HG03432 (cell line): ENCODE measurements around the gene RIMBP2.
"Not testable (repeated sequence)": the region's sequence is repeated elsewhere in the genome, so short reads cannot be mapped to it uniquely, and the experiment has no call there.

Experiments
- ATAC-seq: cut with Tn5 transposase; IDR thresholded peaks from one replicate; pipeline ENCODE4 v1.9.1; 2021; ENCODE audit warnings: mild to moderate bottlenecking, moderate library complexity; ENCODE audit not compliant: unreplicated experiment

The RIMBP2 gene

DNA sequence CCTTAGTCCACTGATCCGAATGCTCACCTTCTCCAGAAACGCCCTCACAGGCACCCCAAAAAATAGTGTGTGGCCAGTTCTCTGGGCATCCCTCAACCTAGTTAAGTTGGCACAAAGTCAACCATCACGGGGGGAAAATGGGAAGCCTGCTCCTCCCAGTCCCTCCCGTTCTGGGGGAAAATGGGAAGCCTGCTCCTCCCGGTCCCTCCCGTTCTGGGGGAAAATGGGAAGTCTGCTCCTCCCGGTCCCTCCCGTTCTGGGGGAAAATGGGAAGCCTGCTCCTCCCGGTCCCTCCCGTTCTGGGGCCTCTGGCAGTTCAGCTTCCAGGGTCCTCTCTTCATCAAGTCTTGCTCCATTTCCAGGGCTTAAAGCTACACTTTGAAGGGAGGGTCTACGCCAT, 106.1 kb downstream of the RIMBP2 start:
- ATAC-seq = no peak

GRCh38 chr12:130608831-130609230, 107.3 kb downstream of the RIMBP2 start:
- ATAC-seq = no peak

DNA sequence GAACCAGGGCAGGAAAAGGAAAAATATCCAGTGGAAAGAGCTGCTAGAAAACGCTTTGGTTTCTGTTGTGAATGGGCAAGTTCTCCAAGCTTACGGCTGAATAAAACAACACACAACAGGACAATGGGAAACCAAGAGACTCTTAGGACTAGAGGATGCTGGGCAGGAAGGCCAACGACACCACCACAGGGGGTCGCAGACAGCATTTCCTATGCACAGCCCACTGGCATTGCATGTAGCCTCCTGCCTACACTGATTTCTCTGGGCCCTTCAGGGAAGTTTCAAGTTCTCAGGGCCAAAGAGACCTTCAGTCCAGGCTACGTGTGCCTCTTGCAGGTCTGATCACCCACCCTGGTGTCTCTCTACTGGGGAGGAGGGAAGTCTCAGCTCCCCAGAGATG, 108.0 kb downstream of the RIMBP2 start:
- no peak for ATAC-seq

- no peak for ATAC-seq
These were observed 109.9 kb downstream of the RIMBP2 start for GRCh38 chr12:130606231-130606630.

DNA sequence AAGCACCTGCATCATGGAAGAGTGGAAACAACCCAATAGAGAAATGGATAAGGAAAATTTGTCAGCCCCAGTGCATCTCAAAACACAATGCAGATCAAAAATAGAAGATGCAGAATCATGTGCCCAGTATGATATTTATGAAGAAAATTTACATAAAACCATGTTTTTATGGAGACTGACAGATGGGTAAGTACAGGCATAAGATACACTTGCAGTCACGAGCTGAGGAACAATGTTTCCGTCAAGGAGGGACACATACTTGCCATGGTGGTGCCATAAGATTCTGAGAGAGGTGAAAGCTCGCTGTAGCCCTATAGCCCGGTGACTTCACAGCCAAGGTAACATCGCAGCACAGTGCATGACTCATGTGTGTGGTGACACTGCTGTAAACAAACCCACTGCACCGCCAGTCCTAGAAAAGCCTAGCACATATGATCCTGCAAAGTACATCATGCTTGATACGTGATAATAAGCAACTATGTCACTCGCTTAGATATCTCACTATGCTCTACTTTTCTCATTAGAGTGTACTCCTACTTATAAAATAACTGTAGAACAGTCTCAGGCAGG, 112.6 kb downstream of the RIMBP2 start:
- no peak for ATAC-seq

DNA sequence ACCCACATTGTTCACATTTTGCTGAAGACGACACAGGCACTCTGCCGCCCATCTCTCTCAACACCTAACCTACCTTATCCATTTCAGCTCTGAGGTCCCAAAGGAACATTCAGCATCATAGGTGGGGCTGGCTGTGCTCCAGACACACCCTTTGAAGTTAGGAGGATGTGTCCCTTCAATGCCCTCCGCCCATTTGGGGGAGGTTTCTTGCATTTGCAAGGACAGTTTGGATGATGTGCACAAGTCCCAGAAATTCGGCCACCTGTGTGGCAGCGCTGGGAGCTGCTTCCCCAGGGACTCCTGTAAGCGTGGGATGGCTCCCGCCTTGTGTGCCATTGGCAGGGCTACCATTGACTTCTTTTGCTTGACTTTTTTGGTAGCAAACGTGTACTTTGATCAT, 113.8 kb downstream of the RIMBP2 start:
- no peak for ATAC-seq

- ATAC-seq = no peak
These were observed 114.8 kb downstream of the RIMBP2 start for GRCh38 chr12:130601327-130601726.

- ATAC-seq = no peak
These were observed 119.9 kb downstream of the RIMBP2 start for GRCh38 chr12:130596241-130596640.

GRCh38 chr12:130595566-130595965, 120.5 kb downstream of the RIMBP2 start:
- no peak for ATAC-seq

DNA sequence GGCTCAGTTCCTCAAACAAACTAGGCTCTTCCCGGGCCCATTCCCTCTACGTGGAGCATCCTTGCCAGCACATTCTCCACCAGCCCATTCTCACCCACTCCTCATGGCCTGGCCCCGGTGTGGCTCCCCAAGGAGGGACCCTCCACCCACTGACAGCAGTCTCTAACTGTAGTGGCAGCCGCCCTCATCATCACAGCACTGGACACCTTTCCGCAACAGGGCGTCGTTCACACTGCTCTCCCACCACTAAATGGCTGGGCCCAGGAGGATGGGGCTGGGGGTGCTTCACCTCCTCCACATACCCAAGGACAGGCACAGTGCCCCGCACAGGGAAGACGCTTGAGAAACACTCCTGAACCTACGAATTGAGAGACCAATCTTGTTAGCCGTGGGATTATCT, 123.0 kb downstream of the RIMBP2 start:
- no peak for ATAC-seq

DNA sequence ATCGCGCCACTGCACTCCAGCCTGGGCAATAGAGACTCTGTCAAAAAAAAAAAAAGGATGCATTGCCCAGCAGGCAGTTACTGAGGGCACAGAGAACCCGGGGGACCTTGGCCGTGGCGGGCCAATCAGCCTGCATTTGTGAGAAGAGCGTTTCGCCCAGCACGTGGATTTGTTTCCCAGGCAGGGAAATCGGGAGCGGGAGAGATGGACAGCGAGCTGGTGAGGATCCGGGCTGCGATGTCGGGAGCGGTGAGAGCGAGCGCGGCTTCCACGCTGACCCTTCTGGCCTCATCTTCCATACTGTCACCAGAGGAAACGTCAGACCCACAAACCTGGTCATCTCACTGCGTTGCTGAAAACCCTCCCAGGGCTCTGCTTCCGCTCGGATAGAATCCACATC, 123.5 kb downstream of the RIMBP2 start:
- no peak for ATAC-seq

- no peak for ATAC-seq
These were observed 124.4 kb downstream of the RIMBP2 start for GRCh38 chr12:130591736-130592135.

DNA sequence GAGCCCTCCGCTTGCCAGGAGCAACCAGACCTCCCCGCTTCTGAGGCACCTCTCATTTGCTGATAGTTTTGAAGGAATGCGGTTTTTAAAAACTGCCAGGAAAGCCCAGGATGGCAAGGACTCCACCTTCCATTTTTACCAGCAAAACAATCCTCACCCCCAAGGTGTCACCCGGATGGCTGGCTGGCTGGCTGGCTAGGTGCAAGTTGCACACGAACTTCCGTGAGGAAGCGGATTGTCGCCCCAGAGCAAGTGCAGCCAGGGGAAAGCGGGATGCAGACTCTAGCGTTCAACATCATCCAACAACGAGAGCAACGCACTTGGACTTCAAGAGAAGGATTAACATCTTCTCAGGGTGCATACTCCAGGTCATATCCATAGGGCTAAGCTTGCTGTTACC, 125.4 kb downstream of the RIMBP2 start:
- no peak for ATAC-seq

GRCh38 chr12:130589540-130590317, 126.4 kb downstream of the RIMBP2 start:
- ATAC-seq = no peak

GRCh38 chr12:130588696-130589539, 127.2 kb downstream of the RIMBP2 start:
- no peak for ATAC-seq

GRCh38 chr12:130587966-130588365, 128.1 kb downstream of the RIMBP2 start:
- no peak for ATAC-seq

DNA sequence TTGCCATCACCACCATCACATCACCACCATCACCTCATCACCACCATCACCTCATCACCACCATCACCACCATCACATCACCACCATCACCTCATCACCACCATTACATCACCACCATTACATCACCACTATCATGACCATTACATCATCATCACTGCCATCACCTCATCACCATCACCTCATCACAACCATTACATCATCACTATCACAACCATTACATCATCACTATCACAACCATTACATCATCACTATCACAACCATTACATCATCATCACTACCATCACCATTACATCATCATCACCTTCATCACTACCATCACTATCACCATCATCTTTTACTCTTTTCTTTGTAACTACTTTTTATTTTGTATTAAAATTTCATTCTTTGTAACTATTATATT, 131.6 kb downstream of the RIMBP2 start:
- not testable (repeated sequence) for ATAC-seq

DNA sequence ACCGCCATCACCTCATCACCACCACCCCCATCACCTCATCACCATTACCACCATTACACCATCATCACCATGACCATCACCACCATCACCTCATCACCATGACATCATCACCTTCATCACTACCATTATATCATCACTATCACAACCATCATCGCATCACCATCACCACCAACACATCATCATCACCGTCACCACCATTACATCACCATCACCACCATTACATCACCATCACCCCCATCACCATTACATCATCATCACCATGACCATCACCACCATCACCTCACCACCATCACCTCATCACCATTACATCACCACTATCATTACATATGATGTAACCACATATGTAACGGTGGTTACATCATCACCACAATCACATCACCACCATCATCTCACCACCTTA, 132.3 kb downstream of the RIMBP2 start:
- ATAC-seq = no peak

- ATAC-seq = no peak
These were observed 132.8 kb downstream of the RIMBP2 start for GRCh38 chr12:130583317-130583716.

DNA sequence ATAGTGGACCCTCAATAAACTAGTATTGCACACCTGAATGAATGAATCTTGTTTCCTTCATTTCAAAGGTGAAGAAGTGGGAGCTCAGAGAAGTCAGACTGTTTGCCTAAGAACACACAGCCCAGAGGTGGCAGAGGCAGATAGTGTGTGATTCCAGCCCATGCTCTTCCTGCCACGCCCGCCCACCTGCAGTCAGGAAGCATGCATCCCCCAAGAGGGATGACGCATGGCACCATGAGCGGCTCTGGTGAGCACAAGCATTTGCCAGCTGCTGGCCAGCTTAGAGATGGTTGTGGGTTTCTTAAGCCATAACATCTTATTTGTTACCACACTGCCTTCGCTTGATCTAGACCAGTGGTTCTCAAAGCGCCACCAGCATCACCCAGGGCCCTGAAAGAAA, 133.8 kb downstream of the RIMBP2 start:
- ATAC-seq = no peak

DNA sequence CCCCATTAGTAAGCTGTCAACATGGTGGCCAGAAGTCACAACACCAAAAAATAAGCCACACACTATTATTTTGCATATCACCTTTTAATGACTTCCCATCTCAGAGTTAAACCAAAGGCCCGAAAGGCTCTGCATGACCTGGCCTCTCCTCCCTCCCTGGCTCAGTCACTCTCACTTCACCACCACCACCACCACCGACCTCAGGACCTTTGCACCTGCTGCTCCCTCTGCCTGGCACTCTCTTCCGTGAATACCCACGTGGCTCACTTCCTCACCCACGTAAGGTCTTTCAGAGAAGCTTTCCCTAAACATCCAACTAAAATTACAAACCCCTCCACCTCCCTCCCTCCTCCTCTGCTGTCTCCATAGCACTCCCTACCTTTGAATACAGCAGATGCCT, 134.3 kb downstream of the RIMBP2 start:
- ATAC-seq = no peak

DNA sequence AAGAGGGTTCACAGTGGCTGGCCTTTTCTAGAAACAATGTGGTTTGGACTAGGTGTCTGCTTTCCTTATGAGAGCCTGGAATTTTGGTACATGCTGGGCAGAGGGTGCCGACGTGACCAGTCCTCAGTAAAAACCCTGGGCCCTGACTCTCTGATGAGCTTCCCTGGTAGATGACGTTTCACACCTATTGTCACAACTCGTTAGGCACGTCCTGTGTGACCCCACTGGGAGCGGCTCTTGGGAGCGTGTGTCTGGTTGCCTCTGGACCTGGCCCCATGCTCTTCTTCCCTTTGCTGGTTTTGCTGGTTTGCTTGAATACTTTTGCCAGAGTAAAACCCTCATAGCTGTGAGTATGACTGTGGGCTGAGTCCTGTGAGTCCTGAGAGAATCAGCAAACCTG, 136.9 kb downstream of the RIMBP2 start:
- no peak for ATAC-seq
